ENCODE measurements around the gene TOX4.
"Not testable (repeated sequence)": the region's sequence is repeated elsewhere in the genome, so short reads cannot be mapped to it uniquely, and the experiment has no call there.

TOX4 gene

DNA sequence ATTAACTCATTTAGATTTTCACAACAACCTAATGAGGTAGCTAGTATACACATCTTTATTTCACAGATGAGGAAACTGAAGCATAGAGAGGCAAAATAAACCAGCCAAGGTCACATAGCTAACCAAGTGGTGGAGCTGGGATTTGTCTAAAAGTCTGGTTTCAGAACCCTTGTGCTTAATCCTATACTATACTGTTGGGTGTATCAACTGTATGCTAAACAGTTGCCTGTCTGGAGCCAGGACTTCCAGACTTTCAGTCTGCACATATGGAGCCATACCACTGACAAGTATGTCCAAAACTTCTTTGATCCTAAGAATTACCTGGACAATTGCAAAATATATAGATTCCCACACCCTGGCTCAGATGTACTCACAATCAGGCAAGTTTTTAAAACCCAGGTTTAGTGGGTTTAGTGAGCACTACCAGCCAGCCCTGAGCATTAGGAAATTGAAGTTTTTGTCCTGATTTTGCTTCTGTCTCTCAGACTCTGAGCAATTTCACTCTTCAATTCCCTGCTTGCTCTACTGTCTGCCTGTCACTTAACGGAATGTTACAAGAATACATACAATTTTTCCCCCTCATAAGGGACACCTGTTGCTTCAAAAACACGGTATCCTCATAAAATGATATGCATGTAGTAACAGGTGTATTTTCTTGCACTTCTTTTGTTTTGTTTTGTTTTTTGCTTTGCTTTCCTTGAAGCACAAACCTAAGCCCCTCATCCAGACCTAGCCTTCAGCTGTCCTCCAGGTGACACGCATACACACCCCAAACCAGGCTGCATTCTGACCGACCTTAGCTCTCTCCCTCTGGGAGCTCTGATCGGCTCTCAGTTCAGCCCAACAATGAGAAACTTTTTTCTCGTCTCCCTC, 58.8 kb downstream of the TOX4 start:
- no peak for DNase-seq (ENCODE audit: low read depth in 2 of 2)

DNA sequence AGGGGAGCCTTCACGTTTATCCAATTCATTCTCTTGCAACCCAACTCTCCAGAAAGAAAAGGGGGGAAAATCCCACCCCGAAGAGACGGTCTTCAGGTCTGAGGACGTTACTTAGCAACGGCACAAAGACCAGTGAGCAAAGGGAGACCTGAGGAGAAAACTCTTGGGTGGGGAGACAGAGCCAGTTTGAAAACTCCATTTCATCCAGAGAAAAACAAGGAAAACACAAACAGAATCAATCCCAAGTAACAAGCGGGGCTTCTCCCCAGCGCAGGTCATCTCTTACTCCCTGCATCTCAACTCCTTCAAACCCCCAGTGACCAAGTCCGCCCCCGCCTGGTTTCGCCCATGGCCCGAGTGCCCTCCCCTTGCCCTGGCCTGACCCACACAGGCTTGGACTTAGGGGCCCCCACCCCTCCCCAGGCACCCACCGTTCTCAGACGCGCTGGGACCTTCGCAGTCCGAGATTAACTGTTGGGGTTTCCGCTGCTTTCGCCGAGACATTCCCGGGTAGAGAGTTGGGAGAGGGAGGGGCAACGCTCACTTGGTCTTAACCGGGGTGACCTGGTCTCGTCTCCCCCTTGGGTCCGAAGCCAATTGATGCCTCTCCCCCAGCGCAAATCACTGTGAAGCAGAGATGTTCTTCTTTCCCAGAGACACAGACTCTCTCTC, 59.6 kb downstream of the TOX4 start:
- no peak for DNase-seq (ENCODE audit: low read depth in 2 of 2)

DNA sequence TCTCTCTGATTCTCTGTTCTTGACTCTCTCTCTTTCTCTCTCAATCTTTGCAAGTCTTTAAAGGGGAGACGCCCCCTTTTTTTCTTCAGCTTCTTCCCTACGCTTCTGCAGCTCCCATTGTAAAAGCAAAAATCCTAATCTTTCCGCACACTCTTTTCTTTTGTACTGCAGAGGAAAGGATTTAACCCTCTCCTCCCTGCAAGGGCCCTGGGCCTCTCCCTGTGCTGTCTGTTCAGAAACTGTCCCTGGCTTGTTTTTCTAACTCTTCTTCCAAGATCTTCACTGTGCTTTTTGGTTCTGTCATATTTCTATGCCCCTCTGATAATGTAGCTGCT, 60.1 kb downstream of the TOX4 start:
- DNase-seq (ENCODE audit: low read depth in 2 of 2) = no peak

DNA sequence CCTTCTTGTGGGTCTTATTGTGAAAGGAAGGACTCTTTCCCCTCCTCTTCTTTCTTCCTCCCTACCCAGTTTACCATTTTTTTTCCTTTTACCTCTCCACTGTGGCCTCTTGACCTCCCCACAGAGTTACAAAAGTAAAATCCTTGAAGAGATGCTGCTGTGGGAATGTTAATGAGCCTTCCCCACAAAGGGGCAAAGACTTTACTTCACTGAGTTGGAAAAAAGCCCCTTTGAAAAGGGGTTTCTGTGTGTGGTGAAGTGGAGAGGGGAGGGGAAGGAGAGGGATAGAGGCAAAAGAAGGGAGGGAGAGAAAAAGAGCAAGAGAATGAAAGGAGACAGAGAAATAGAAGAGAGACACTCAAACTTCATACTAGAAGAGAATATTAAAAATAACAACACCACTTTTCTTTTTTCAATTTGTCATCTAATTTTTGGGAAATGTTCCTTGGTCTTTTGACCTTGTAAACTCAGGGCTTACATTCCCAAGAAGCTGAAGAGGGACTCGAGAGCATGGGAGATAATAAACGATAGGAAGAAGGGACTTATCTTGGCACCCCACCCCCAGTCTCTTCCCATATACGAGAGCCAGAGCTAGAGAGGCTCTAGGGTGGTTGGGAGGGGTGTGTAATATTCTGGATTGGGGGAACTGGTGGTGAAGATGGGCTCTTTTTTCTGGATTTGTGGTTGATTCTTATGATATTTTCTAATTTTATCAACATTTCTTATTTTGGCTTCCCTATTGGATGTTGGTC, 62.4 kb downstream of the TOX4 start:
- no peak for DNase-seq (ENCODE audit: low read depth in 2 of 2)

DNA sequence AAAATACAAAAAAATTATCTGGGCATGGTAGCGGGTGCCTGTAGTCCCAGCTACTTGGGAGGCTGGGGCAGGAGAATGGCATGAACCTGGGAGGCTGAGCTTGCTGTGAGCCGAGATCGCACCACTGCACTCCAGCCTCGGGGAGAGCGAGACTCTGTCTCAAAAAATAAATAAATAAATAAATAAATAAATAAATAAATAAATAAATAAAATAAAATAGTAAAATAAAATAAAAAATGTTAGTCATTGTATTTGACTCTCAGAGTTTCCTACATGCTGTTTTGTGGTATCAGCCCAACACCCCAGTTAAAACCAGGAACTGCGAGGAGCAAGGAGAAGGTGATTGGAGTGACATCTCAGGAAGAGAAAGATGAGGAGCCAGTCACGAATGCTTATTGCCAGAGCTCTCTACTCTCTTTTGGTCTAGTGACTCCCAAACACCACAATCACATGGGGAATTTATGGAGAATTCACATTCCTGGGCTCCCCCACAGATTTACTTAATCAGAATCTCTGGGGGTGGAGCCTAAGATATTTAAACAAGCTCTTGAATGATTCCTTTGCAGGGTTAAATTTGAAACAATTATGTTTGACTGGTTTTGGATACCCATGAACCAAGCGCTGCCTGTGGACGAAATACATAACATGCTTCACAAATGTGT, 64.5 kb downstream of the TOX4 start:
- DNase-seq (ENCODE audit: low read depth in 2 of 2) = no peak

DNA sequence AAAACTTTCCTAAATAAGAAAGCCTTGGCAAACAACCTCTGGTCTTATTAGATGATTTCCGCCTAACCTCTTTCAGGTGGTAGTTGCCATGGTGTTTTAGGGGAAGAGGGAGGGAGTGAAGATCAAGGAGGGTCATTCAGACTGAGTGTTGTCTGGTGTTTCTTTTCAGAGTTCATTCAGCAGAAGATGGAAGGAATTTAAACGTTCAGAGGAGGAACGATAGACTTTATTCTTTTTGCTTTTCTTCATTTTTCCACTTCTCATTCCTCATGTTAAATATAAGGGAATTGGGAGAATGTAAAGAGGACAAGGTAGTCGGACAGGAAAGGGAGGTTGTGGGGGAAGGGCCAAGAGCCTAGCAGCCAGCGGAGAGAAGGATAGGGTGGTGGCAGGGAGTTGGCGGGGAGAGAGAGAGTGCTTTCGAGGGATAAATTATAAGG, 66.5 kb downstream of the TOX4 start:
- DNase-seq (ENCODE audit: low read depth in 2 of 2) = no peak

DNA sequence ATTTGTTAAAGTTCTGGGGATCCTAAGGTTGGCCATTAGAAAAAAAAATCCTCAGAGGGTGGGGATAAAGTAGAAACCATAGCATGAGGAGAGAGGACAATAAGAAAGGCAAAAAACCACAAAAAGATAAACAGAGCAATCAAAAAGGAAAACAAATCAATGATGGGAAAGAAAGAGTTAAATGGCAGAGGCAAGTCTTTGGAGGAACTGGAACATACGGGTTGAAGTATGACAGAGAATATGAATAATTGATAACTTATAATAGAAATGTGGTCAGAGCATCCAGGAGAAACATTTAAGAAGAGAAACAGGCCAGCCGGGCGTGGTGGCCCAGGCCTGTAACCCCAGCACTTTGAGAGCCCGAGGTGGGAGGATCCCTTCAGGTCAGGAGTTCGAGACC, 67.0 kb downstream of the TOX4 start:
- no peak for DNase-seq (ENCODE audit: low read depth in 2 of 2)

DNA sequence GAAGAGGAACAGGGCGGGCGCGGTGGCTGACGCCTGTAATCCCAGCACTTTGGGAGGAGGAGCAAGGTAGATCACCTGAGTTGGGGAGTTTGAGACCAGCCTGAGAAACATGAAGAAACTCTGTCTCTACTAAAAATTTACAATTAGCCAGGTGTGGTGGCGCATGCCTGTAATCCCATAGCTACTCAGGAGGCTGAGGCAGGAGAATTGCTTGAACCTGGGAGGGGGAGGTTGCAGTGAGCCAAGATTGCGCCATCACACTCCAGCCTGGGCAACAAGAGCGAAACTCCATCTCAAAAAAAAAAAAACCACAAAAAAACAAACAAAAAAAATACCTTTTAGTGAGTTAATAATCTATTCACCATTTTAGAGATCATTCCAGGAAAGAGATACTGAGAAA, 67.6 kb downstream of the TOX4 start:
- DNase-seq (ENCODE audit: low read depth in 2 of 2) = not testable (repeated sequence)

Measured in stimulated activated CD8-positive, alpha-beta memory T cell treated with anti-CD3 and anti-CD28 coated beads, Interleukin-15, amount 100 ng/mL, for 48 hours (primary cell).